PC-9 (cell line): ENCODE measurements around the gene CASR.

ENCODE experiments used
- CTCF ChIP-seq: fragments of 200-600 bp; sonication (generic); conservative IDR thresholded peaks from 2 replicates; pipeline ENCODE4 v1.6.1; 2017; ENCODE audit warnings: mixed run types, antibody characterized with exemption, mild to moderate bottlenecking, moderate library complexity
- EZH2 ChIP-seq: fragments of 200-600 bp; sonication (generic); IDR thresholded peaks from 2 replicates; pipeline ENCODE4 v1.8.0; 2017; ENCODE audit warnings: antibody characterized with exemption, low read depth

GRCh38 chr3:122245513-122246174, 62.2 kb downstream of the CASR start:
- TF ChIP-seq EZH2 (no peak), CTCF (peak; percentile 53; the same call in 1 of the 2 replicates)
